H1 (cell line): ENCODE data around the gene TSSC4. TPM values are rescaled to one million over a fixed set of nuclear protein-coding genes. Genes with fewer than 3 reads are reported as not detected.

ENCODE experiments used
- CHD7 ChIP-seq: fragments of 300-600 bp; sonication (generic); IDR thresholded peaks from 2 replicates; pipeline ENCODE4 v1.7.1; 2012; ENCODE audit warnings: low read length, moderate library complexity, mild to moderate bottlenecking, inconsistent platforms; ENCODE audit not compliant: insufficient replicate concordance
- GABPA ChIP-seq: IDR thresholded peaks from 2 replicates; pipeline ENCODE4 v1.6.1; 2011; ENCODE audit warnings: mild to moderate bottlenecking, low read length, moderate library complexity, borderline replicate concordance; ENCODE audit not compliant: insufficient read depth
- RAD21 ChIP-seq, 2 experiments: IDR thresholded peaks in 1 of 2; conservative IDR thresholded peaks in 1 of 2; 2 replicates each; pipeline ENCODE4 v1.6.1; 2011; ENCODE audit warnings: low read depth in 2 of 2, low read length in 2 of 2, improper control_type of control experiment in 1 of 2, inconsistent platforms in 1 of 2, mild to moderate bottlenecking in 1 of 2, moderate library complexity in 1 of 2
- TAF7 ChIP-seq: optimal IDR thresholded peaks from 2 replicates; pipeline ENCODE3; 2011; ENCODE audit warnings: low read depth, mild to moderate bottlenecking, inconsistent platforms, low read length, moderate library complexity, borderline replicate concordance
- polyA plus RNA-seq, 7 experiments: library from polyadenylated mRNA; depleted of rRNA in 3 of 7; stranded (reverse) in 5 of 7; unstranded in 2 of 7; fragments of >200 nt in 5 of 7; fragments of 200-250 nt in 2 of 7; gene quantifications; 1 replicate in 5 of 7; 2 replicates in 1 of 7; 4 replicates in 1 of 7; pipeline versions ENCODE4 v1.2.1 to v1.2.3, GENCODE V29; 2011 to 2013; ENCODE audit warnings: missing spikeins in 2 of 7, mixed read lengths in 2 of 7
- total RNA-seq: library from RNA; stranded (reverse); fragmentation: NEBNext Ultra II Directional; extraction: Animal tissue kit (Norgen Biotek cat#: 25700); gene quantifications from 2 replicates; pipeline ENCODE4 v1.2.1, GENCODE V29; 2021

TSSC4 gene
- total and polyA plus RNA-seq, 2 of the 8 experiments (the other 6 are each of a cell fraction or from before 2014, with no cell fraction given): 34.0 to 39.3 TPM

- no peak for TF ChIP-seq CHD7
- TF ChIP-seq TAF7: peak; percentile 27
- peak; percentile 83; the same call in 1 of the 2 replicates for TF ChIP-seq GABPA
- TF ChIP-seq RAD21 (IDR thresholded peaks at IDR 0.05 in 1 of 2, conservative IDR thresholded peaks at IDR 0.05 in 1 of 2; ENCODE audit: low read depth in 2 of 2, low read length in 2 of 2): peak; percentile 92 to 95
Measured at GRCh38 chr11:2420502-2421225, 20.1 kb downstream of the TSSC4 start (continued).
